Ovary (tissue), 3 donors: Measurements from ENCODE around the gene TMEM121.

Source experiments
- POLR2A ChIP-seq: fragments of 450-650 bp; IDR thresholded peaks from one replicate; pipeline ENCODE4 v1.6.1; 2017; ENCODE audit warnings: antibody characterized with exemption, mild to moderate bottlenecking, moderate library complexity
- TF ChIP-seq, protein P1 (sequence below), 3 donors: fragments of 450-650 bp in 2 of 3; fragments of 200-600 bp in 1 of 3; IDR thresholded peaks; one replicate each; pipeline versions ENCODE4 v1.5.1 to v1.8.0; 2016 to 2022; ENCODE audit warnings: antibody characterized with exemption in 3 of 3, mild to moderate bottlenecking in 1 of 3
- donor health status: DM: no; HTN: no; CAD: no.

DNA sequence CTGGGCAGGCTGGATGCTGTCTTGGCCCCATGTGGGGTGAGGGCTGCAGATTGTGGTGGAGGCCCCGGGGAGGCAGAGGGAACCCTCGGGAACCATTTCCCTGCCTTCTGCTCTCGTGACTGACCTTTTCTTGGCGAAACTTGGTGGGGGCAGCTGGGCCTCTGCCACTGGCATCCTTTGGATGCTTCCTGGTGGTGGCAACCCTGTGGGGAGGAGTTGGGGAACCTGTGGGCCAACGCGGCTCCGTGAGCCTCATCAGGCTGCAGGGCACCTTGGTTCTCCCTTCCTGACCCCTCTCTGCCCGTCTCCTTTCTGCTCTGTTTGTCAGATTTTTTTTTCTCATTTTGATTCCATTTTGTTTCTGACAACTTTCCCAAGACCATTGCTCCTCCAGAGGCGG is 14.4 kb downstream of the TMEM121 start:
- TF ChIP-seq POLR2A: no peak
- TF ChIP-seq, protein P1, sequence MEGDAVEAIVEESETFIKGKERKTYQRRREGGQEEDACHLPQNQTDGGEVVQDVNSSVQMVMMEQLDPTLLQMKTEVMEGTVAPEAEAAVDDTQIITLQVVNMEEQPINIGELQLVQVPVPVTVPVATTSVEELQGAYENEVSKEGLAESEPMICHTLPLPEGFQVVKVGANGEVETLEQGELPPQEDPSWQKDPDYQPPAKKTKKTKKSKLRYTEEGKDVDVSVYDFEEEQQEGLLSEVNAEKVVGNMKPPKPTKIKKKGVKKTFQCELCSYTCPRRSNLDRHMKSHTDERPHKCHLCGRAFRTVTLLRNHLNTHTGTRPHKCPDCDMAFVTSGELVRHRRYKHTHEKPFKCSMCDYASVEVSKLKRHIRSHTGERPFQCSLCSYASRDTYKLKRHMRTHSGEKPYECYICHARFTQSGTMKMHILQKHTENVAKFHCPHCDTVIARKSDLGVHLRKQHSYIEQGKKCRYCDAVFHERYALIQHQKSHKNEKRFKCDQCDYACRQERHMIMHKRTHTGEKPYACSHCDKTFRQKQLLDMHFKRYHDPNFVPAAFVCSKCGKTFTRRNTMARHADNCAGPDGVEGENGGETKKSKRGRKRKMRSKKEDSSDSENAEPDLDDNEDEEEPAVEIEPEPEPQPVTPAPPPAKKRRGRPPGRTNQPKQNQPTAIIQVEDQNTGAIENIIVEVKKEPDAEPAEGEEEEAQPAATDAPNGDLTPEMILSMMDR (IDR thresholded peaks at IDR 0.05): no peak
